SH-SY5Y (cell line): ENCODE measurements around the gene TINCR.

Source experiments
- GATA2 ChIP-seq: IDR thresholded peaks from 2 replicates; pipeline ENCODE4 v1.6.1; 2011; ENCODE audit warnings: mild to moderate bottlenecking, low read depth, low read length
- GATA3 ChIP-seq: IDR thresholded peaks from 2 replicates; pipeline ENCODE4 v1.6.1; 2011; ENCODE audit warnings: low read depth, mild to moderate bottlenecking, low read length, moderate library complexity

GRCh38 chr19:5594521-5594950 is 26.8 kb upstream of the TINCR start:
- TF ChIP-seq GATA3 (no peak), GATA2 (no peak)
